PC-9 (cell line): ENCODE data around the gene DNAJC7. TPM values are rescaled to one million over a fixed set of nuclear protein-coding genes. Genes with fewer than 3 reads are reported as not detected.

Source experiments
- BruUV-seq: library from RNA; stranded (reverse); fragments of 400-500 nt; replicated peaks from 2 replicates; lab custom pipeline; 2021; lab: Mats Ljungman, UMichigan
- CTCF ChIA-PET: fragments of 300-600 bp; sonication (Branson Sonifier 250); formaldehyde crosslinking; loops from one replicate; lab custom pipeline; 2022; ENCODE audit warnings: antibody characterized with exemption; lab: Charles Lee
- POLR2A ChIA-PET: fragments of 300-600 bp; sonication (Branson Sonifier 250); formaldehyde crosslinking; loops from one replicate; lab custom pipeline; 2022; ENCODE audit warnings: antibody characterized with exemption; ENCODE audit not compliant: unreplicated experiment; lab: Charles Lee
- DNase-seq, 2 experiments: peaks; one replicate each; pipeline versions ENCODE4 v3.0.0 to v3.0.0-alpha.2; 2015 to 2022; ENCODE audit warnings: mixed read lengths in 1 of 2
- H2AFZ ChIP-seq: fragments of 200-600 bp; sonication (generic); 2 replicates; pipeline ENCODE4 v1.8.1; 2017; ENCODE audit warnings: antibody characterized with exemption
- H3F3A ChIP-seq: fragments of 200-600 bp; sonication (generic); 2 replicates; pipeline ENCODE4 v1.8.1; 2017; ENCODE audit warnings: antibody characterized with exemption, mild to moderate bottlenecking, low read depth; ENCODE audit not compliant: insufficient read depth
- H3K27ac ChIP-seq: fragments of 200-600 bp; sonication (generic); 2 replicates; pipeline ENCODE4 v1.6.1; 2016; ENCODE audit warnings: mixed run types
- H3K27me3 ChIP-seq: fragments of 200-600 bp; sonication (generic); 2 replicates; pipeline ENCODE4 v1.6.1; 2016; ENCODE audit warnings: low read depth, mixed run types; ENCODE audit not compliant: insufficient read depth
- H3K36me3 ChIP-seq: fragments of 200-600 bp; sonication (generic); 2 replicates; pipeline ENCODE4 v1.6.1; 2016; ENCODE audit warnings: low read depth, mixed run types
- H3K4me1 ChIP-seq: fragments of 200-600 bp; sonication (generic); replicated peaks from 2 replicates; pipeline ENCODE4 v1.6.1; 2016; ENCODE audit warnings: mixed run types; ENCODE audit not compliant: insufficient read depth
- H3K4me2 ChIP-seq: fragments of 200-600 bp; sonication (generic); 2 replicates; pipeline ENCODE4 v1.6.1; 2017; ENCODE audit warnings: mixed run types
- H3K4me3 ChIP-seq: fragments of 200-600 bp; sonication (generic); 2 replicates; pipeline ENCODE4 v1.6.1; 2016; ENCODE audit warnings: mixed run types
- H3K79me2 ChIP-seq: fragments of 200-600 bp; sonication (generic); 2 replicates; pipeline ENCODE4 v1.6.1; 2017; ENCODE audit warnings: low read depth, mixed run types
- H3K9me2 ChIP-seq: fragments of 200-600 bp; sonication (generic); 2 replicates; pipeline ENCODE4 v1.8.1; 2017; ENCODE audit warnings: mild to moderate bottlenecking; ENCODE audit not compliant: insufficient read depth
- H3K9me3 ChIP-seq: fragments of 200-600 bp; sonication (generic); 2 replicates; pipeline ENCODE4 v1.8.1; 2016; ENCODE audit warnings: low read depth; ENCODE audit not compliant: insufficient read depth
- H4K20me1 ChIP-seq: fragments of 200-600 bp; sonication (generic); 2 replicates; pipeline ENCODE4 v1.8.1; 2017; ENCODE audit not compliant: insufficient read depth
- CTCF ChIP-seq: fragments of 200-600 bp; sonication (generic); conservative IDR thresholded peaks from 2 replicates; pipeline ENCODE4 v1.6.1; 2017; ENCODE audit warnings: mixed run types, antibody characterized with exemption, mild to moderate bottlenecking, moderate library complexity
- EZH2 ChIP-seq: fragments of 200-600 bp; sonication (generic); IDR thresholded peaks from 2 replicates; pipeline ENCODE4 v1.8.0; 2017; ENCODE audit warnings: antibody characterized with exemption, low read depth
- intact Hi-C: fragments of 100-400 bp; cut with micrococcal nuclease; formaldehyde crosslinking; loops from one replicate; pipeline ENCODE4 v1.10.0; 2022; ENCODE audit not compliant: unreplicated experiment
- total RNA-seq: library from RNA; stranded (reverse); gene quantifications from 2 replicates; pipeline ENCODE4 v1.2.3, GENCODE V29; 2021

The DNAJC7 gene
- total RNA-seq, 1 experiment from 2014 or later, result 96.1 TPM

GRCh38 chr17:41975099-41976083, 41.8 kb downstream of the DNAJC7 start:
- no peak overlapping the region for H2AFZ ChIP-seq
- POLR2A ChIA-PET, result interaction anchor here (0.6 kb wide), 1 partner anchor 287 kb away, joined by 7 read pairs; the partner anchor contains the start of gene EIF1

GRCh38 chr17:41974658-41975057, 42.6 kb downstream of the DNAJC7 start:
- Histone ChIP-seq H3K79me2 (0 out of 2 replicates have a peak, but pooled peaks cover 5% of the 10 kb centered on the region), H3K36me3 (peaks cover 27% of the 10 kb centered on the region), H3K27ac (no peak overlapping the region), H3K4me1 (peaks cover 32% of the 10 kb centered on the region), H3F3A (peaks cover 52% of the 10 kb centered on the region; the same call in 1 of the 2 replicates), H3K4me3 (no peak overlapping the region), H3K27me3 (no peaks in the 10 kb centered on the region), H2AFZ (no peak overlapping the region), H3K9me3 (no peaks in the 10 kb centered on the region), H4K20me1 (peaks cover 26% of the 10 kb centered on the region), H3K9me2 (no peaks in the 10 kb centered on the region), H3K4me2 (no peak overlapping the region)
- POLR2A ChIA-PET, result interaction anchor here (0.7 kb wide), 1 partner anchor 132 kb away, joined by 5 read pairs; no protein-coding TSS in a partner anchor
- BruUV-seq, result no TSS peak
- TF ChIP-seq EZH2 (no peak), CTCF (no peak)
- CTCF ChIA-PET, result no interaction called here
- DNase-seq, result no peak
- intact Hi-C loops, result no loop called here

More at GRCh38 chr17:41975099-41976083, 41.8 kb downstream of the DNAJC7 start:
- CTCF ChIA-PET, result no interaction called here
- H3K9me2 ChIP-seq, result no peaks in the 10 kb centered on the region
- H3K27ac ChIP-seq, result no peak overlapping the region
- no peak for DNase-seq
- H3K4me3 ChIP-seq, result no peak overlapping the region
- no TSS peak for BruUV-seq
- H3K4me2 ChIP-seq, result no peak overlapping the region
- peaks cover 26% of the 10 kb centered on the region for H4K20me1 ChIP-seq
- intact Hi-C loops, result no loop called here
- no peaks in the 10 kb centered on the region for H3K9me3 ChIP-seq
- peaks cover 50% of the 10 kb centered on the region; the same call in 1 of the 2 replicates for H3F3A ChIP-seq
- H3K27me3 ChIP-seq, result no peaks in the 10 kb centered on the region
- H3K36me3 ChIP-seq, result peaks cover 28% of the 10 kb centered on the region
- TF ChIP-seq EZH2 (no peak), CTCF (no peak)
- H3K4me1 ChIP-seq, result peaks cover 32% of the 10 kb centered on the region
- H3K79me2 ChIP-seq, result 0 out of 2 replicates have a peak, but pooled peaks cover 5% of the 10 kb centered on the region

GRCh38 chr17:41974031-41974430, 43.2 kb downstream of the DNAJC7 start:
- no peak for TF ChIP-seq CTCF
- Histone ChIP-seq H3K36me3 (peaks cover 27% of the 10 kb centered on the region), H3K27ac (no peak overlapping the region), H3K9me3 (no peaks in the 10 kb centered on the region), H3K27me3 (no peaks in the 10 kb centered on the region), H3K4me2 (no peak overlapping the region), H3F3A (peaks cover 58% of the 10 kb centered on the region; the same call in 1 of the 2 replicates), H3K9me2 (no peaks in the 10 kb centered on the region), H3K79me2 (0 out of 2 replicates have a peak, but pooled peaks cover 5% of the 10 kb centered on the region), H3K4me3 (no peak overlapping the region), H4K20me1 (peaks cover 26% of the 10 kb centered on the region), H2AFZ (no peak overlapping the region), H3K4me1 (peaks cover 32% of the 10 kb centered on the region)
- BruUV-seq, result no TSS peak
- no peak for DNase-seq
- CTCF ChIA-PET, result no interaction called here
- intact Hi-C loops, result no loop called here
- POLR2A ChIA-PET, result interaction anchor here (0.7 kb wide), 1 partner anchor 133 kb away, joined by 5 read pairs; no protein-coding TSS in a partner anchor
